GM12891 (cell line): ENCODE measurements around the gene ZNF618.

ENCODE experiments used
- POLR2A ChIP-seq: IDR thresholded peaks from 2 replicates; pipeline ENCODE4 v1.6.1; 2011; ENCODE audit warnings: low read depth, low read length, control low read depth
- POLR2AphosphoS5 ChIP-seq: IDR thresholded peaks from 2 replicates; pipeline ENCODE4 v1.6.1; 2011; ENCODE audit warnings: low read depth, low read length, control low read depth

GRCh38 chr9:114071197-114071795 lies 195.2 kb downstream of the ZNF618 start:
- TF ChIP-seq POLR2A = no peak
- no peak for TF ChIP-seq POLR2AphosphoS5
